Neural crest cell (in vitro differentiated cells): ENCODE data around the gene TMEM50B. TPM values are rescaled to one million over a fixed set of nuclear protein-coding genes. Genes with fewer than 3 reads are reported as not detected.

Source experiments
- DNase-seq: peaks from one replicate; pipeline ENCODE4 v3.0.0; 2021; ENCODE audit warnings: low read depth, mixed read lengths, low spot score
- H3K27ac Mint-ChIP-seq: one replicate; pipeline ENCODE4 v1.8.0; 2021; ENCODE audit warnings: mild to moderate bottlenecking, mixed read lengths; ENCODE audit not compliant: unreplicated experiment
- H3K27me3 Mint-ChIP-seq: 2 replicates; pipeline ENCODE4 v1.8.0; 2021; ENCODE audit warnings: low read depth, mild to moderate bottlenecking, mixed read lengths
- H3K36me3 Mint-ChIP-seq: 2 replicates; pipeline ENCODE4 v1.8.0; 2021; ENCODE audit warnings: low read depth, mild to moderate bottlenecking, mixed read lengths
- H3K4me1 Mint-ChIP-seq: 2 replicates; pipeline ENCODE4 v1.8.0; 2021; ENCODE audit warnings: mixed read lengths
- H3K4me3 Mint-ChIP-seq: one replicate; pipeline ENCODE4 v1.8.0; 2021; ENCODE audit warnings: mild to moderate bottlenecking, mixed read lengths
- H3K9me3 Mint-ChIP-seq: 2 replicates; pipeline ENCODE4 v1.8.0; 2021; ENCODE audit warnings: mixed read lengths
- total RNA-seq: library from RNA; stranded (reverse); gene quantifications from 2 replicates; pipeline ENCODE4 v1.2.1, GENCODE V29; 2021
- TF ChIP-seq, protein P1 (sequence below): fragments of 200-600 bp; sonication (generic); conservative IDR thresholded peaks from 2 replicates; pipeline ENCODE4 v1.5.0; 2021; ENCODE audit warnings: antibody characterized with exemption, mild to moderate bottlenecking

The TMEM50B gene
- total RNA-seq, 1 donor from 2014 or later = 23.2 TPM

DNA sequence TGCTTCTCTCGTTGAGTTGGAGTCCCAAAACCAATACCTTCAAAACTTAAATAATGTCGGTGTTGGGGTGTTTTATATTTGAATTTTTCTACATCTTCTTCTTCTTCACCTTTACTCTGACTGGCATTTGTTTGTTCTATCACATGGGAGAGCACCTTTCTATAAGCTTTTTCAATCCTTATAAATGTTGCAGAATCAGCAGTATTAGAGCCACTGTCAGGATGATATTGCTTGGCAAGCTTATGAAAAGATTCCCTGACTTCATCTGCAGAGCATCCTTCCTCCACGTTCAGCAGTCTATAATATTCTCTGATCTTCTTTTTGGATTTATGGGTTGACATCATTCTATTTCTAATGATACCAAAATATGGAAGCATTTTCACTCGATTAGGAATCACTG is 9.2 kb upstream of the TMEM50B start:
- Mint-ChIP-seq H3K27me3 (no peaks in the 10 kb centered on the region), H3K4me1 (peaks cover 12% of the 10 kb centered on the region), H3K9me3 (no peaks in the 10 kb centered on the region), H3K36me3 (no peaks in the 10 kb centered on the region), H3K4me3 (peak overlapping the region; percentile 29), H3K27ac (no peak overlapping the region)
- TF ChIP-seq, protein P1, sequence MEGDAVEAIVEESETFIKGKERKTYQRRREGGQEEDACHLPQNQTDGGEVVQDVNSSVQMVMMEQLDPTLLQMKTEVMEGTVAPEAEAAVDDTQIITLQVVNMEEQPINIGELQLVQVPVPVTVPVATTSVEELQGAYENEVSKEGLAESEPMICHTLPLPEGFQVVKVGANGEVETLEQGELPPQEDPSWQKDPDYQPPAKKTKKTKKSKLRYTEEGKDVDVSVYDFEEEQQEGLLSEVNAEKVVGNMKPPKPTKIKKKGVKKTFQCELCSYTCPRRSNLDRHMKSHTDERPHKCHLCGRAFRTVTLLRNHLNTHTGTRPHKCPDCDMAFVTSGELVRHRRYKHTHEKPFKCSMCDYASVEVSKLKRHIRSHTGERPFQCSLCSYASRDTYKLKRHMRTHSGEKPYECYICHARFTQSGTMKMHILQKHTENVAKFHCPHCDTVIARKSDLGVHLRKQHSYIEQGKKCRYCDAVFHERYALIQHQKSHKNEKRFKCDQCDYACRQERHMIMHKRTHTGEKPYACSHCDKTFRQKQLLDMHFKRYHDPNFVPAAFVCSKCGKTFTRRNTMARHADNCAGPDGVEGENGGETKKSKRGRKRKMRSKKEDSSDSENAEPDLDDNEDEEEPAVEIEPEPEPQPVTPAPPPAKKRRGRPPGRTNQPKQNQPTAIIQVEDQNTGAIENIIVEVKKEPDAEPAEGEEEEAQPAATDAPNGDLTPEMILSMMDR = no peak
- no peak for DNase-seq

DNA sequence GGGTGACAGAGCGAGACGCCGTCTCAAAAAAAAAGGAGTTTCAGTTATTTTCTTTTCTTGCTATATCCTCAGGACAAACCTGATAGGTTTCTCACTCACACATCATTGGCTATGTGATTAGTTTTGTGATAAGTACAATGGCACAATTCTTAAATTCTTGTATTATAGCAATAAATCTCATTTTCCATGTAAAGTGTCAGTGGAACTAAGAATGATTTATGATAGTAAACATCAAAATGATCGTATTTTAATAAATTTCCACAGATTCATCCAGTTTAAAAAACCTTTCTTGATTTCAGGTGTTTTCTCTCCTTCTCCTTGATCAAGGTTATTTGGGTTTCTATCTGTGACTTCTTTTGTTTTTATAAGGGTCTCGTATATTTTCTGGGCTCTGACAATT is 8.2 kb upstream of the TMEM50B start:
- no peak for DNase-seq
- Mint-ChIP-seq H3K27ac (no peak overlapping the region), H3K36me3 (no peaks in the 10 kb centered on the region), H3K4me3 (no peak overlapping the region), H3K9me3 (no peaks in the 10 kb centered on the region), H3K4me1 (peaks cover 12% of the 10 kb centered on the region), H3K27me3 (no peaks in the 10 kb centered on the region)
- TF ChIP-seq, protein P1 = no peak

DNA sequence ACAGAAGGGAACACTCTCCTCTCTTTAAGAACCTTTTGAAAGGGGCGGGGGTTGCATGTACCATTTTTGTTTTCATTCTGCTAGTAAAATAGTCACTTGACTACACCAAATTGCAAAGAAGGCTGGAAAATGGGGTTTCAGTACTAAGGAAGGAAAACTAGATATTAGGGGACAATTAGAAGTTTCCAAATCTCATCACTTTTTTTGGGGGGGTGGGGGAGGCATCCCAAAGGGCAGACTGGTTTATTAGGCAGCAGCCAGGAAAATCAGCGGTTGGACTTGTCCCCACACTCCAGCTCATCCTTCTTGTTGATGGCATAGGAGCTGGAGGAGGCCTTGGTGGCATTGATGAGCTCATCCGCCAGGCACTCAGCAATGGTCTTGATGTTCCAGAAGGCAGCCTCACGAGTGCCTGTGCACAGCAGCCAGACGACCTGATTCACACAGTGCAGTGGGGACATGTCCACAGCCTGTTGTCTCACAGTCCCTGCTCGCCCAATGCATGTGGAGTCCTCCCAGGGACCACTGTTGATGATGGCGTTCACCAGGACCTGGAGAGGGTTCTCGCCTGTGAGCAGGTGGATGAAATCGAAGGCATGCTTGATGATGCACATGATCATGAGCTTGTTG is 1.7 kb upstream of the TMEM50B start:
- H3K36me3 Mint-ChIP-seq = no peaks in the 10 kb centered on the region
- no peak for DNase-seq
- H3K4me3 Mint-ChIP-seq = peak overlapping the region; percentile 98
- H3K9me3 Mint-ChIP-seq = no peaks in the 10 kb centered on the region
- H3K27me3 Mint-ChIP-seq = no peaks in the 10 kb centered on the region
- TF ChIP-seq, protein P1 = no peak
- no peak overlapping the region for H3K27ac Mint-ChIP-seq
- H3K4me1 Mint-ChIP-seq = peaks cover 20% of the 10 kb centered on the region

DNA sequence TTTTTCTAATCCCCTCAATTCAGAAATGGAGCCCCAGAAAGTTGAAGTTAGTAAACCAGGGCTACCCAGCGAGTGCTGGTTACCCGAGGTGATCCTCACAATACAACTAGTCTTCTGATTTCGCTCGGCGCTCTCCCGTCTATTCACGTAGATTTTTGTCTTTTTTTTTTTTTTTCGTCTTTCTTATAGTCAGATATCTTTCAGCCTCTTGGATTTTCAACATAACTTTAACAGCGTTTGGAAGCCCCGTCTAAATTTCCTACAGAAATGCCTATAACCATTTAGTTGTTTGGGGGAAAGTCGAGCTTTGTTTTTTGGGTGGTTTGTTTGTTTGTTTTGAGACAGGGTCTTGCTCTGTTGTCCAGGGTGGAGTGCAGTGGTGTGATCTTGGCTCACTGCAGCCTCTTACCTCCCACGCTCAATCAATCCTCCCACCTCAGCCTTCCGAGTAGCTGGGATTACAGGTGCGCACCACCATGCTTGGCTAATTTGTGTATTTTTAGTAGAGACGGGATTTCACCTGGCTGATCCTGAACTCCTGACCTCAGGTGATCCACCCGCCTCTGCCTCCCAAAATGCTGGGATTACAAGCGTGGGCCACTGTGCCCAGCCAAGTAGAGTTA is 818 bp upstream of the TMEM50B start:
- Mint-ChIP-seq H3K4me1 (peaks cover 20% of the 10 kb centered on the region), H3K36me3 (no peaks in the 10 kb centered on the region), H3K27ac (peak overlapping the region; percentile 96), H3K9me3 (no peaks in the 10 kb centered on the region), H3K4me3 (peak overlapping the region; percentile 98), H3K27me3 (no peaks in the 10 kb centered on the region)
- DNase-seq = no peak
- TF ChIP-seq, protein P1 = no peak

DNA sequence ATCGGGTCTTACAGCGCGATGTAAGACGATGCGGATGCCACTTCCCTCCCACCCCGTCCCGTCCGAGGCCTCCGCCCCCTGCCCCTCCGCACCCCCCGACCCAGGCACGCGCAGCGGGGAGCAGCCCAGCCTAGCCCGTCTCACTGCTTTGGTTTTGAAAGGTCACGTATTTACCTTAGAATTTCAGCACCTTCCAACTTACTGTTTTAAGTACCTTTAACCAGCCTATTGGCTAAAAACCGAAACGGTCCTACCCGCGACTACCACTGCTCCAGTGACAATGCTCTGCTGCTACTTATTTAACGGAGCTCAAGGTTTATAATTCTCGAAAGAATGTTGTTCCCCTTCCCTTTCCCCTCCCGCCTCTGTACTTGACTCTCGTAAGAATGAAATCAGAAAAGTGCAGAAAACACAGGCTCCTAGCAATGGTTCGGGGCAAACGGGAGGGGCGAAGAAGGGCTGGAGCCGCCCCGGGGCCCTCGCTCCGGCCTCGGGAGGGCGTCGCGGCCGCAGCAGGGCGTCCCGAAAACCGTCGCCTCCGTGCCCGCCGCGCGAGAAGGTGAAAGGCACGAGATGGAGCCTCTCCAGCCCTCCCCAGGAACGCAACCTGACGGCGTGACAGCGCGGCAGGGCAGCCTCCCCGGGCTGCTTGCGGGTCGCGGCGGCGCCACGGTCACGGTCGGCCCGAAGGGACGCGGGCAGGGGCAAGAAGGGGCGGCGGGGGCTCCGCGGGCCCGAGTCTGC is 667 bp downstream of the TMEM50B start:
- peaks cover 20% of the 10 kb centered on the region for H3K4me1 Mint-ChIP-seq

More for the DNA sequence above, 667 bp downstream of the TMEM50B start:
- Mint-ChIP-seq H3K4me3 (peak overlapping the region; percentile 94), H3K9me3 (no peaks in the 10 kb centered on the region), H3K36me3 (no peaks in the 10 kb centered on the region), H3K27me3 (no peaks in the 10 kb centered on the region), H3K27ac (no peak overlapping the region)
- TF ChIP-seq, protein P1 = no peak
- DNase-seq = peak; percentile 8
